Esophagus mucosa (tissue), 1 donor: ENCODE measurements around the gene OR6C2. TPM values are rescaled to one million over a fixed set of nuclear protein-coding genes. Genes with fewer than 3 reads are reported as not detected.
"Not testable (repeated sequence)": the region's sequence is repeated elsewhere in the genome, so short reads cannot be mapped to it uniquely, and the experiment has no call there.

ENCODE experiments used
- ATAC-seq: fragments of 200-7000 bp; cut with Tn5 transposase; one replicate; pipeline ENCODE4 v1.9.1; 2020
- total RNA-seq: library from RNA; stranded (reverse); gene quantifications from one replicate; pipeline ENCODE4 v1.2.4, GENCODE V29; 2023
- donor health status: DM: yes; HTN: yes; CAD: no.

Gene OR6C2
- total RNA-seq, 1 donor from 2014 or later = 0.12 TPM

DNA sequence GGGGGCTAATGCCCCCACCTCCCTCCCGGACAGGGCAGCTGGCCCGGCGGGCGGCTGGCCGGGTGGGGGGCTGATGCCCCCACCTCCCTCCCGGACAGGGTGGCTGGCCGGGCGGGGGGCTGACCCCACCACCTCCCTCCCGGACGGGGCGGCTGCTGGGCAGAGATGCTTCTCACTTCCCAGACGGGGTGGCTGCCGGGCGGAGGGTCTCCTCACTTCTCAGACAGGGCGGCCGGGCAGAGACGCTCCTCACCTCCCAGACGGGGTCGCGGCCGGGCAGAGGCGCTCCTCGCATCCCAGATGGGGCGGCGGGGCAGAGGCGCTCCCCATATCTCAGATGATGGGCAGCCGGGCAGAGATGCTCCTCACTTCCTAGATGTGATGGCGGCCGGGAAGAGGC, 35.3 kb downstream of the OR6C2 start:
- ATAC-seq = not testable (repeated sequence)

GRCh38 chr12:55484284-55484683, 40.4 kb downstream of the OR6C2 start:
- not testable (repeated sequence) for ATAC-seq

DNA sequence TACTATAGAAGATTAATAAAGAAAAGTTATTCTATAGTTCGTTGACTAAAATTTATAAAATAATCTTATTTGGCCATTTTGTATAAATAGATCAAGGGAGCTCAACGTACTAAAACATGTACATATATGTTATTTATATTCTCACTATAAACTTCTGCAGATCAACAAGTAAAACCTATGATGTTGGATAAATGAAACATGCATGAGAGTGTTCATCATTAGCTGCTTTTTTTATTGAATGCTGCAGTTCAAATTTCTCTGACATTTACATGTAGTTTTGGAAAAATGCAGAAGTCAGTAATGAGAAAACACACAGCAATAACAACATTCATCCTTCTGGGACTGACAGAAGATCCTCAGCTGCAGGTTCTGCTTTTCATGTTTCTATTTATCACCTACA, 48.2 kb downstream of the OR6C2 start, which contains the start of gene OR6C68:
OR6C68 (plus strand) TSS at position 301 of the 400 bp plus-strand sequence; CDS start at position 301, 0 bp downstream.
- no peak for ATAC-seq

GRCh38 chr12:55495490-55495889, 51.6 kb downstream of the OR6C2 start:
- no peak for ATAC-seq

DNA sequence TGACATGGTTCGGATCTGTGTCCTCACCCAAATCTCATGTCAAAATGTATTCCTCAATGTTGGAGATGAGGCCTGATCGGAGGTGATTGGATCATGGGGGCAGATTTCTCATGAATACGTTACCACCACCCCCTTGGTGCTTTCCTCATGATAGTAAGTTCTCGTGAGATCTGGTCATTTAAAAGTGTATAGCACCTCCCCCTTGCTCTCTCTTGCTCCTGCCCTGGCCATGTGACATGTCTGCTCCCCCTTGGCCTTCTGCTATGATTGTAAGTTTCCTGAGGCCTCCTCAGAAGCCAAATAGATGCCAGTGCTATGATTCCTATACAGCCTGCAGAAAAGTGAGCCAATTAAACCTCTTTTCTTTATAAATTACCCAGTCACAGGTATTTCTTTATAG, 55.4 kb downstream of the OR6C2 start:
- ATAC-seq = no peak

GRCh38 chr12:55499810-55500252, 56.0 kb downstream of the OR6C2 start:
- ATAC-seq = no peak

- no peak for ATAC-seq
Observed at GRCh38 chr12:55501601-55502000, 57.7 kb downstream of the OR6C2 start.

Other genes starting within 250 kb of the OR6C2 start
- gene OR10A7, start 223.1 kb upstream of the OR6C2 start, total RNA-seq = not detected
- gene OR6C74, start 199.5 kb upstream of the OR6C2 start, total RNA-seq = not detected
- not detected for gene OR6C6, start 147.5 kb upstream of the OR6C2 start, total RNA-seq
- gene OR6C1, start 129.7 kb upstream of the OR6C2 start, total RNA-seq = not detected
- gene OR6C3, start 113.3 kb upstream of the OR6C2 start, total RNA-seq = not detected
- not detected for gene OR6C75, start 81.1 kb upstream of the OR6C2 start, total RNA-seq
- gene OR6C65, start 43.5 kb upstream of the OR6C2 start, total RNA-seq = not detected
- gene OR6C76, start 17.8 kb upstream of the OR6C2 start, total RNA-seq = not detected
- not detected for gene OR6C70, start 26.1 kb downstream of the OR6C2 start, total RNA-seq
- gene OR6C68, start 48.3 kb downstream of the OR6C2 start, total RNA-seq = not detected
- not detected for gene OR6C4, start 105.5 kb downstream of the OR6C2 start, total RNA-seq
- not detected for gene OR2AP1, start 128.4 kb downstream of the OR6C2 start, total RNA-seq
- gene OR10P1, start 192.8 kb downstream of the OR6C2 start, total RNA-seq = not detected